ENCODE results near the gene NCAN. TPM values are rescaled to one million over a fixed set of nuclear protein-coding genes. Genes with fewer than 3 reads are reported as not detected.

Gene NCAN
- total RNA-seq, 3 donors from 2014 or later: not detected

- Histone ChIP-seq H3K27me3 (no peaks in the 10 kb centered on the region), H3K4me3 (peak overlapping the region; percentile 64 to 77 (median 69)), H3K9me3 (no peaks in the 10 kb centered on the region), H3K36me3 (no peaks in the 10 kb centered on the region), H3K4me1 (peaks cover 0 to 10% of the 10 kb centered on the region in 2 donors), H3K27ac (peak overlapping the region; percentile 64 to 85)
- DNase-seq (ENCODE audit: low spot score in 2 of 2): no peak
- TF ChIP-seq POLR2AphosphoS5 (IDR thresholded peaks at IDR 0.05): no peak
- TF ChIP-seq CTCF (IDR thresholded peaks at IDR 0.05): no peak
- TF ChIP-seq POLR2A (IDR thresholded peaks at IDR 0.05): no peak
- intact Hi-C loops (cut with DNase I; ENCODE audit: low total_unique reads): no loop called here
Measured at GRCh38 chr19:19202707-19203011, 9.1 kb upstream of the NCAN start.

GRCh38 chr19:19203012-19203856 is 8.5 kb upstream of the NCAN start, which contains the start of gene NR2C2AP:
Gene NR2C2AP, minus strand, starts transcription at chr19:19203414. Its CDS starts 354 bp downstream, at chr19:19203060.
- DNase-seq (ENCODE audit: low spot score in 2 of 2): peak; percentile 81 to 90
- Histone ChIP-seq H3K4me1 (peaks cover 0 to 10% of the 10 kb centered on the region in 2 donors), H3K27ac (peak within 1 kb of the TSS; percentile 64 to 85), H3K27me3 (peaks cover 0 to 5% of the 10 kb centered on the region in 2 donors), H3K36me3 (no peaks in the 10 kb centered on the region), H3K9me3 (no peaks in the 10 kb centered on the region), H3K4me3 (peak within 1 kb of the TSS; percentile 64 to 77 (median 69))
- intact Hi-C loops (cut with DNase I; ENCODE audit: low total_unique reads): no loop called here
- TF ChIP-seq POLR2AphosphoS5 (IDR thresholded peaks at IDR 0.05): peak in 2 of 3 donors; percentile 30 to 41
- TF ChIP-seq POLR2A (IDR thresholded peaks at IDR 0.05): no peak
- TF ChIP-seq CTCF (IDR thresholded peaks at IDR 0.05): no peak

- Histone ChIP-seq H3K9me3 (no peaks in the 10 kb centered on the region), H3K4me3 (peak overlapping the region in 1 of 3 donors; percentile 69), H3K4me1 (peaks cover 0 to 10% of the 10 kb centered on the region in 2 donors), H3K27me3 (peaks cover 0 to 5% of the 10 kb centered on the region in 2 donors), H3K27ac (no peak overlapping the region), H3K36me3 (no peaks in the 10 kb centered on the region)
- TF ChIP-seq POLR2A (IDR thresholded peaks at IDR 0.05) (no peak), POLR2AphosphoS5 (IDR thresholded peaks at IDR 0.05) (no peak)
- no peak for DNase-seq (ENCODE audit: low spot score in 2 of 2)
- intact Hi-C loops (cut with DNase I; ENCODE audit: low total_unique reads): no loop called here
Measured at GRCh38 chr19:19204181-19204580, 7.6 kb upstream of the NCAN start.

GRCh38 chr19:19205416-19206410 is 6.0 kb upstream of the NCAN start:
- intact Hi-C loops (cut with DNase I; ENCODE audit: low total_unique reads): no loop called here
- TF ChIP-seq POLR2AphosphoS5 (IDR thresholded peaks at IDR 0.05) (no peak), CTCF (IDR thresholded peaks at IDR 0.05) (no peak), POLR2A (IDR thresholded peaks at IDR 0.05) (no peak)
- Histone ChIP-seq H3K27me3 (peaks cover 0 to 8% of the 10 kb centered on the region in 2 donors), H3K9me3 (no peaks in the 10 kb centered on the region), H3K4me3 (no peak overlapping the region), H3K27ac (no peak overlapping the region), H3K4me1 (peaks cover 0 to 10% of the 10 kb centered on the region in 2 donors), H3K36me3 (no peaks in the 10 kb centered on the region)
- no peak for DNase-seq (ENCODE audit: low spot score in 2 of 2)

GRCh38 chr19:19206938-19207337 is 4.8 kb upstream of the NCAN start:
- H3K4me3 ChIP-seq: no peak overlapping the region
- intact Hi-C loops (cut with DNase I; ENCODE audit: low total_unique reads): no loop called here
- H3K36me3 ChIP-seq: no peaks in the 10 kb centered on the region

More at GRCh38 chr19:19206938-19207337, 4.8 kb upstream of the NCAN start:
- no peak for DNase-seq (ENCODE audit: low spot score in 2 of 2)
- TF ChIP-seq POLR2A (IDR thresholded peaks at IDR 0.05): no peak
- TF ChIP-seq CTCF (IDR thresholded peaks at IDR 0.05): no peak
- no peak for TF ChIP-seq POLR2AphosphoS5 (IDR thresholded peaks at IDR 0.05)
- no peaks in the 10 kb centered on the region for H3K9me3 ChIP-seq
- H3K27me3 ChIP-seq: peaks cover 3 to 20% of the 10 kb centered on the region in 2 donors
- H3K27ac ChIP-seq: no peak overlapping the region
- peaks cover 0 to 7% of the 10 kb centered on the region in 2 donors for H3K4me1 ChIP-seq
